ENCODE data around the gene ABHD16A. TPM values are rescaled to one million over a fixed set of nuclear protein-coding genes. Genes with fewer than 3 reads are reported as not detected.

The ABHD16A gene
- total and polyA plus RNA-seq, 2 of the 13 experiments (the other 11 are each of a cell fraction or from before 2014, with no cell fraction given), result 43.5 to 45.4 TPM

GRCh38 chr6:31655349-31656237 is 47.5 kb downstream of the ABHD16A start, which contains the start of gene APOM (continued):
- TF ChIP-seq ZNF503 (CRISPR knock-in tag; IDR thresholded peaks at IDR 0.05) (peak; percentile 95), CBX2 (IDR thresholded peaks at IDR 0.05; ENCODE audit: low read depth, low read length) (no peak), CBX2 (CRISPR knock-in tag; IDR thresholded peaks at IDR 0.05; ENCODE audit: low read depth) (no peak), ZNF225 (CRISPR knock-in tag; IDR thresholded peaks at IDR 0.05) (peak; percentile 17; the same call in 1 of the 2 replicates), ZNF160 (CRISPR knock-in tag; IDR thresholded peaks at IDR 0.05) (peak; percentile 54; the same call in 1 of the 2 replicates), ZNF609 (CRISPR knock-in tag; IDR thresholded peaks at IDR 0.05; ENCODE audit: borderline replicate concordance) (peak; percentile 87; the same call in 1 of the 2 replicates), DMTF1 (CRISPR knock-in tag; IDR thresholded peaks at IDR 0.05) (no peak), ZNF784 (CRISPR knock-in tag; IDR thresholded peaks at IDR 0.05; ENCODE audit: borderline replicate concordance) (peak; percentile 62), ZBTB14 (CRISPR knock-in tag; IDR thresholded peaks at IDR 0.05) (peak; percentile 53; the same call in 1 of the 2 replicates), NFKBIZ (CRISPR knock-in tag; IDR thresholded peaks at IDR 0.05) (peak; percentile 87; the same call in 1 of the 2 replicates), HNRNPH1 (optimal IDR thresholded peaks at IDR 0.05; ENCODE audit: low read depth, low read length) (peak; percentile 80), CENPBD1 (CRISPR knock-in tag; IDR thresholded peaks at IDR 0.05; ENCODE audit: borderline replicate concordance, low read depth) (0 out of 2 replicates have a peak, but pooled peaks have one; percentile 69), TEAD3 (CRISPR knock-in tag; optimal IDR thresholded peaks at IDR 0.05; ENCODE audit: borderline replicate concordance) (peak; percentile 95), NFATC3 (CRISPR knock-in tag; IDR thresholded peaks at IDR 0.05) (peak; percentile 77; the same call in 1 of the 2 replicates), HMG20A (CRISPR knock-in tag; IDR thresholded peaks at IDR 0.05; ENCODE audit: borderline replicate concordance) (peak; percentile 85), MXI1 (IDR thresholded peaks at IDR 0.05; ENCODE audit: borderline replicate concordance, low read depth, low read length) (peak; percentile 83; the same call in 1 of the 3 replicates)
